IgD-negative memory B cell (primary cell): Measurements from ENCODE around the gene RPGRIP1L. TPM values are rescaled to one million over a fixed set of nuclear protein-coding genes. Genes with fewer than 3 reads are reported as not detected.

ENCODE experiments used
- H3K27ac Mint-ChIP-seq, 3 donors: one replicate each; pipeline ENCODE4 v1.8.0; 2020 to 2022; ENCODE audit warnings: mild to moderate bottlenecking in 3 of 3, mixed read lengths in 3 of 3, moderate library complexity in 1 of 3
- H3K27me3 Mint-ChIP-seq: one replicate; pipeline ENCODE4 v1.8.0; 2021; ENCODE audit warnings: mixed read lengths
- H3K36me3 Mint-ChIP-seq: one replicate; pipeline ENCODE4 v1.8.0; 2020; ENCODE audit warnings: mild to moderate bottlenecking, mixed read lengths
- H3K4me1 Mint-ChIP-seq, 3 donors: one replicate each; pipeline ENCODE4 v1.8.0; 2020 to 2022; ENCODE audit warnings: mixed read lengths in 3 of 3, mild to moderate bottlenecking in 1 of 3
- H3K4me3 Mint-ChIP-seq, 4 donors: one replicate each; pipeline ENCODE4 v1.8.0; 2020 to 2022; ENCODE audit warnings: mild to moderate bottlenecking in 4 of 4, mixed read lengths in 4 of 4, moderate library complexity in 3 of 4
- H3K9me3 Mint-ChIP-seq, 3 donors: one replicate each; pipeline ENCODE4 v1.8.0; 2020 to 2021; ENCODE audit warnings: mixed read lengths in 3 of 3, mild to moderate bottlenecking in 1 of 3
- polyA plus RNA-seq: library from polyadenylated mRNA; unstranded; fragments of 300-500 nt; fragmentation: Illumina TruSeq; gene quantifications from one replicate; pipeline ENCODE4 v1.2.3, GENCODE V29; 2021

Gene RPGRIP1L
- polyA plus RNA-seq, 1 donor from 2014 or later = 3.5 TPM

DNA sequence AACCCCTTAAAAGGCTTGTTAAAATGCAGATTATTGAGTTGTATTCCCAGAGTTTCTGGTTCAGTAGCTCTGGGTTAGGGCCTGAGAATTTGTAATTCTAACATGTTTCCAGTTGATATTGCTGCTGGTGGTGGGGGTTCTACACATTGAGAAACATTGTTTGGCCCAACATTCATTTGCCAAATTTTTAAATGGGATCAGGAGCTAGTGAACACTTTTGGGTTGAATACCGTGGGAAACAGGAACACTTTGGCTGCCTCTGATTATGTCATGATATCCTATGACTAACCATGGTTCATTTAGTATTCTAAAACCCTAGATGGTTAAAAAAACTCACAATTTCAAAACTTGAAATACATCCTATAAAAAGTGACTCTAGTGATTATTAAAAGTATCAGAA is 89.3 kb downstream of the RPGRIP1L start:
- Mint-ChIP-seq H3K27ac (peak overlapping the region in 1 of 3 donors; percentile 2), H3K4me1 (no peaks in the 10 kb centered on the region), H3K36me3 (peaks cover 9% of the 10 kb centered on the region), H3K27me3 (no peaks in the 10 kb centered on the region), H3K4me3 (no peak overlapping the region), H3K9me3 (no peaks in the 10 kb centered on the region)

DNA sequence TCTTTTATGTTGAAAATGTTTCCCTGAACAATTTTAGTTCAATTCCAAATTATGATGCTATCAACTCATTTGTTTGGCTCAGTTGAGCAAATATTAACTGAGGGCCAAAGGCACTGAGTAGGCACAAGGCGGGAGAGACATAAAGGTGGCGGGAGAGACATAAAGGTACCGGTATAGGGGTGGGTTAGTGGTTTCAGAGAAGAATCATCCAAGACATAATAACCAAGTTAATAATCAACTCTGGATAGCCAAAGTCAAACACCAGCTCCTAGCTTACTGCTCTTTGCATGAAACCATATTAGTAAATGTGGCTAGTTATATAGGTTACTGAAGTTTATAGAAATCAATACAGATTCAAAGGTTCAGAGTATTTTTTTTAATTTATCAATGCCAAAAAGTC is 91.7 kb downstream of the RPGRIP1L start:
- H3K36me3 Mint-ChIP-seq = peaks cover 4% of the 10 kb centered on the region
- H3K4me1 Mint-ChIP-seq = no peaks in the 10 kb centered on the region
- H3K27ac Mint-ChIP-seq = no peak overlapping the region
- no peaks in the 10 kb centered on the region for H3K9me3 Mint-ChIP-seq
- no peaks in the 10 kb centered on the region for H3K27me3 Mint-ChIP-seq
- no peak overlapping the region for H3K4me3 Mint-ChIP-seq

GRCh38 chr16:53611179-53611696 is 92.4 kb downstream of the RPGRIP1L start:
- Mint-ChIP-seq H3K36me3 (peaks cover 2% of the 10 kb centered on the region), H3K4me3 (no peak overlapping the region), H3K9me3 (no peaks in the 10 kb centered on the region), H3K4me1 (no peaks in the 10 kb centered on the region), H3K27ac (no peak overlapping the region), H3K27me3 (no peaks in the 10 kb centered on the region)

GRCh38 chr16:53609536-53609935 is 94.1 kb downstream of the RPGRIP1L start:
- no peaks in the 10 kb centered on the region for H3K27me3 Mint-ChIP-seq
- H3K9me3 Mint-ChIP-seq = no peaks in the 10 kb centered on the region
- H3K4me3 Mint-ChIP-seq = no peak overlapping the region
- no peak overlapping the region for H3K27ac Mint-ChIP-seq
- H3K4me1 Mint-ChIP-seq = no peaks in the 10 kb centered on the region
- H3K36me3 Mint-ChIP-seq = peaks cover 2% of the 10 kb centered on the region

- no peaks in the 10 kb centered on the region for H3K9me3 Mint-ChIP-seq
- H3K4me1 Mint-ChIP-seq = no peaks in the 10 kb centered on the region
- H3K4me3 Mint-ChIP-seq = no peak overlapping the region
- H3K27ac Mint-ChIP-seq = no peak overlapping the region
- H3K36me3 Mint-ChIP-seq = peaks cover 2% of the 10 kb centered on the region
- no peaks in the 10 kb centered on the region for H3K27me3 Mint-ChIP-seq
These were observed 95.6 kb downstream of the RPGRIP1L start for GRCh38 chr16:53608094-53608493.

DNA sequence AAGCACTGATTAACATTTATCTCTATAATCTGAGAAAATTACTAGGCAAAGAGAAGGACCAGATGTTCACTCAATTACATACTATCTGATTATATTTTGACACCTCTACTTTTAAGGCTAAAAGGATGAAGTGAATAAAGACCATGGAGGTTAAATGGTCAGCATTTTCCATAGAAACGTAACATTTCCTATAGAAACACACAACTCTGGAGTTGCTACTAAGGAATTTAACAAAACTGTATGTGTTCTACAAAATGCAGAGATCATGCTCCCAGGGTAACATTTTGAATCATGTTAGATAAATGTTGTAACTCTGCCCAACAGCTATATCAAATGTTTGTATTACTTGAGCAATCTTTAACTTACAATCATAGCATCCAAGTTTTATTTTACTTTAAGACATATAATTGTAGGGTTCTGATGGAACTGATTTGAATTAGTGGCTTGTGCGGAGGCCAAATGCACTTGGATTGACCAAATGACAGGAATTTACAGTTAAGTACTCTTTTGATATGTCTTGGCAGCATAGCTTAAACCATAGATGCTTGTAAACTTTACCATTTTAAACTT is 97.7 kb downstream of the RPGRIP1L start:
- Mint-ChIP-seq H3K4me3 (no peak overlapping the region), H3K36me3 (peaks cover 3% of the 10 kb centered on the region), H3K27ac (no peak overlapping the region), H3K4me1 (no peaks in the 10 kb centered on the region), H3K27me3 (no peaks in the 10 kb centered on the region), H3K9me3 (no peaks in the 10 kb centered on the region)

DNA sequence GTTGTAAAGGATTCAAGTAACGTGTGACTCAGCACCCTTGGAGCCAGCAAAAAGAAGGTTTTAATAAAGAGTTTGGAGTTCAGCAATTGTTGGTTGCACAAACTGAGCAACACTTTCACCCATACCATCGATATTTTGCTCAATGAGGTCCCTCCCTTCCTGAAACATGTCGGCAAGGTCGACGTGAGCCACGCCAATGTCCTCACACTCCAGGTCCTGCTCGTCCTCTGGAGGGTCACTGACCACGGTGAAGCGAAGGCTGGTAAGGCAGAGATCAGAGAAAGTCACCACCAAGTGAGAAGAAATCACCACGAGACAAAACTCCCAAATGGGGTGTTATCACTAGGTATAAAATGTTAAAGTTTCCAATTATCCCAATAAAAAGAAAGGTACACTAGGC is 98.3 kb downstream of the RPGRIP1L start:
- no peaks in the 10 kb centered on the region for H3K4me1 Mint-ChIP-seq
- no peaks in the 10 kb centered on the region for H3K9me3 Mint-ChIP-seq
- no peaks in the 10 kb centered on the region for H3K27me3 Mint-ChIP-seq
- H3K36me3 Mint-ChIP-seq = peaks cover 3% of the 10 kb centered on the region
- H3K27ac Mint-ChIP-seq = no peak overlapping the region
- H3K4me3 Mint-ChIP-seq = peak overlapping the region in 1 of 4 donors; percentile 17

GRCh38 chr16:53601961-53602360 is 101.7 kb downstream of the RPGRIP1L start:
- H3K9me3 Mint-ChIP-seq = no peaks in the 10 kb centered on the region
- H3K27me3 Mint-ChIP-seq = no peaks in the 10 kb centered on the region
- H3K36me3 Mint-ChIP-seq = peaks cover 3% of the 10 kb centered on the region
- no peaks in the 10 kb centered on the region for H3K4me1 Mint-ChIP-seq
- no peak overlapping the region for H3K27ac Mint-ChIP-seq
- H3K4me3 Mint-ChIP-seq = no peak overlapping the region

- Mint-ChIP-seq H3K27me3 (no peaks in the 10 kb centered on the region), H3K4me3 (no peak overlapping the region), H3K36me3 (peaks cover 3% of the 10 kb centered on the region), H3K27ac (no peak overlapping the region), H3K4me1 (no peaks in the 10 kb centered on the region), H3K9me3 (peaks cover 0 to 10% (median 0%) of the 10 kb centered on the region in 3 donors)
These were observed 103.0 kb downstream of the RPGRIP1L start for GRCh38 chr16:53600616-53601015.

GRCh38 chr16:53600126-53600525 is 103.5 kb downstream of the RPGRIP1L start:
- peaks cover 0 to 14% (median 0%) of the 10 kb centered on the region in 3 donors for H3K9me3 Mint-ChIP-seq

GRCh38 chr16:53599548-53599947 is 104.1 kb downstream of the RPGRIP1L start:
- H3K27me3 Mint-ChIP-seq = no peaks in the 10 kb centered on the region
- peak overlapping the region in 1 of 3 donors; percentile 82 for H3K27ac Mint-ChIP-seq
- H3K9me3 Mint-ChIP-seq = peaks cover 0 to 18% (median 0%) of the 10 kb centered on the region in 3 donors
- H3K4me3 Mint-ChIP-seq = no peak overlapping the region
- H3K4me1 Mint-ChIP-seq = no peaks in the 10 kb centered on the region
- peaks cover 3% of the 10 kb centered on the region for H3K36me3 Mint-ChIP-seq

More at GRCh38 chr16:53600126-53600525, 103.5 kb downstream of the RPGRIP1L start:
- Mint-ChIP-seq H3K36me3 (peaks cover 3% of the 10 kb centered on the region), H3K27ac (no peak overlapping the region), H3K4me3 (no peak overlapping the region), H3K4me1 (no peaks in the 10 kb centered on the region), H3K27me3 (no peaks in the 10 kb centered on the region)

DNA sequence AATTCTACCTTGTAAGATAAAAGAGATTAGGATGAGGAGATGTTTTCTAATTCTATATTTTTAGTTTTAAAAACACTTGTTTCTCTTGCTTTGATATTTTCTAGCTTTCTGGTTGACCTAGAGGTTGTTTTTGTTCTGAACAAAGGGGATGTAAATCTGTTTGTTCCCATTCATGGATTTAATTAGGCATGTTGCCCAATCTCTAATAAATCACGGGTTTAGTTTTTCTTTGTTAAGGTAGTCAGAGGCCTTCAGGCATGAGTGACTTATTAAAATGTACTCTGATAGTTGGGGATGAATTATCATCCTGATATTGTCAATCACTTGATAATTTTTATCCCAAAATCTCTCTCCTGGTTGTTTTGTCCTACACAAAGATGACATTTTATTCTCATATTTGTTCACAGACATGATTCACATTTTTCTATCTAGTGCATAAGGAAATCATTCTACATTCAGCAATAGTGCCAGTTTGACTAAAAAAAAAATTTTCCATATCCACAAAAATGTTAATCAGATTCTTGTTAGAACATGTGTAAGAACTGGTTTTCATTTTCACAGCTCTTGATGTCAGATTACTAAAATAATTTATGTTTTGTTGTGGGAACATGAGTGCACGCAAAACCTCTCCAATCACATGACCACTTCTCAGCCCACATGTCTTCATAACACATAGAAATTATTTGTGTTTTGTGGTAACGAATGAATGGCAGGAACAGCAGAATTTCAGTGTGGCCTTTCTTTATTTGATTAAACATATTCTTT is 105.0 kb downstream of the RPGRIP1L start:
- Mint-ChIP-seq H3K9me3 (peaks cover 0 to 18% (median 0%) of the 10 kb centered on the region in 3 donors), H3K27ac (no peak overlapping the region), H3K4me3 (no peak overlapping the region), H3K36me3 (peaks cover 3% of the 10 kb centered on the region), H3K27me3 (no peaks in the 10 kb centered on the region), H3K4me1 (no peaks in the 10 kb centered on the region)

DNA sequence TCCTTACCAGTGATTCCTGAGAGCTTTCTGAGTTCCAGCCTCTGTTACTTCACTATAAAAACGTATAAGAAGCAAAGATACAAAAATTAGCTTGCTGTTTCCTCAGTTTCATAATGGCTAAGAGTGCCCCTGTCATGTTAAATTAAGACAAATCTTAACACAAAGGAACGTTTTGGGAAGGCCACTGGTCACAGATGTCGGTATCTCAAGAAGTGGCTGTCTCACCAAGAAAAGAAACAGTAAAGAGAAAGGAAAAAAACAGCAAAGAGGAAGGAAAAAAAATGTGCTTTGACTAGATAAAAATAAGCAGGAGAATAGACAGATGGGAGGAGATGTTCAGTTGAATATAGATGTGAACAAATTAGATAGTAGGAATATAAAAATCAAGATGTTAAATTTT is 105.9 kb downstream of the RPGRIP1L start:
- Mint-ChIP-seq H3K4me1 (no peaks in the 10 kb centered on the region), H3K4me3 (no peak overlapping the region), H3K9me3 (peaks cover 0 to 18% (median 0%) of the 10 kb centered on the region in 3 donors), H3K27me3 (no peaks in the 10 kb centered on the region), H3K36me3 (peaks cover 3% of the 10 kb centered on the region), H3K27ac (no peak overlapping the region)

- H3K9me3 Mint-ChIP-seq = peaks cover 0 to 5% (median 2%) of the 10 kb centered on the region in 3 donors
- no peaks in the 10 kb centered on the region for H3K4me1 Mint-ChIP-seq
- no peak overlapping the region for H3K4me3 Mint-ChIP-seq
- no peaks in the 10 kb centered on the region for H3K27me3 Mint-ChIP-seq
- H3K27ac Mint-ChIP-seq = no peak overlapping the region
- peaks cover 2% of the 10 kb centered on the region for H3K36me3 Mint-ChIP-seq
These were observed 115.5 kb downstream of the RPGRIP1L start for GRCh38 chr16:53588081-53588648.

DNA sequence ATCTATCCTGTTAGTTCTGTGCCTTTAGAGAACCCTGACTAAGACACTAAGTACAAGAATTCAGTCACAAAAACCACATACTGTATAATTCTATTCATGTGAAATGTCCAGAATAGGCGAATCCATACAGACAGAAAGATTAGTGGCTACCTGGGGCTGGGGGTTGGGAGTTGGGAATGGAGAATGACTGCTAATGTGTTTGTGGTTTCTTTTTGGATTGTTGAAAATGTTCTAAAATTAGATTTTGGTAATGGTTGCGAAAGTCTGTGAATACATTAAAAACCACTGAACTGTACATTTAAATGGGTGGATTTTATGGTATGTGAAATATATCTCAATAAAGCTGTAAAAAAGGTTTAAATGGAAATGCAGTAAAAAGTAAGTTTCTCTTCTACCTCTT is 120.3 kb downstream of the RPGRIP1L start:
- no peaks in the 10 kb centered on the region for H3K4me1 Mint-ChIP-seq
- peaks cover 0 to 2% (median 0%) of the 10 kb centered on the region in 3 donors for H3K9me3 Mint-ChIP-seq
- no peaks in the 10 kb centered on the region for H3K36me3 Mint-ChIP-seq
- H3K27me3 Mint-ChIP-seq = no peaks in the 10 kb centered on the region
- H3K27ac Mint-ChIP-seq = no peak overlapping the region
- H3K4me3 Mint-ChIP-seq = no peak overlapping the region
